ENCODE data around the gene AFAP1.

DNA sequence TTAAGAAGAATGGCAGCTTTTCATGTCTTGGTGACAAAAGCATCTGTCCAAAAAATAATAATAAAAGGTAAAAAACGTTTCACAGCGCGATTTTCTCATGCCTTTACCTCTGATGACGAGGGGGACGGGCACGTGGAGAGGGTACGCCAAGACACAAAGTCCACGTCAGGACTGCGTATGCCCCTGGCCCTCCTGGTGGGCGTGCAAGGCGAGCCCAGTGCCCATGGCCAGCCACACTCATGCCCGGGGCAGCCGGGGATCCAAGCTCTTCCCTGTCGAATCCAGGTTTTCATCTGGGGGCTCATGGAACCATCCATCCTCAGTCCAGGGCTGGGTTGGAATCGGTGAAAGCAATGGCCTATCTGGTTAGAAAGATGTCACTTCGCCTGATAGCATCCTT is 176.6 kb downstream of the AFAP1 start:
- TF ChIP-seq GATA2 (IDR thresholded peaks at IDR 0.05; ENCODE audit: low read depth, low read length) (no peak), GATA3 (IDR thresholded peaks at IDR 0.05; ENCODE audit: low read depth, low read length) (no peak)

All from SH-SY5Y (cell line).